HG03460 (cell line): ENCODE data around the gene MMP24.
"Not testable (repeated sequence)": the region's sequence is repeated elsewhere in the genome, so short reads cannot be mapped to it uniquely, and the experiment has no call there.

Experiments
- ATAC-seq: cut with Tn5 transposase; IDR thresholded peaks from one replicate; pipeline ENCODE4 v1.9.1; 2021; ENCODE audit not compliant: unreplicated experiment

Gene MMP24

DNA sequence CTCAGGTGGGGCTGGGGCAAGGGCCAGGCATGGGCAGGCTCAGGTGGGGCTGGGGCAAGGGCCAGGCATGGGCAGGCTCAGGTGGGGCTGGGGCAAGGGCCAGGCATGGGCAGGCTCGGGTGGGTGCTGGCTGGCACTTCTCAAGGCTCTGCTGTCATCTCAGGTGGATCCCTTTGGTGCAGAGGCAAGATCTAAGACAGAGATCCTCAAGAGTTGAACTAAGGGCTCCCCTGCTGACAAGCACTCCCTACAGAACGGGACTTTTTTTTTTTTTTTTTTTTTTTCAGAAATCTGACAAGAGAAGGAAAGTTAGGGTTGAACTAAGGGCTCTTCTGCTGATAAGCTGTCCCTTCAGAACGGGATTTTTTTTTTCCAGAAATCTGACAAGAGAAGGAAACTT is 26.5 kb downstream of the MMP24 start:
- ATAC-seq: no peak

DNA sequence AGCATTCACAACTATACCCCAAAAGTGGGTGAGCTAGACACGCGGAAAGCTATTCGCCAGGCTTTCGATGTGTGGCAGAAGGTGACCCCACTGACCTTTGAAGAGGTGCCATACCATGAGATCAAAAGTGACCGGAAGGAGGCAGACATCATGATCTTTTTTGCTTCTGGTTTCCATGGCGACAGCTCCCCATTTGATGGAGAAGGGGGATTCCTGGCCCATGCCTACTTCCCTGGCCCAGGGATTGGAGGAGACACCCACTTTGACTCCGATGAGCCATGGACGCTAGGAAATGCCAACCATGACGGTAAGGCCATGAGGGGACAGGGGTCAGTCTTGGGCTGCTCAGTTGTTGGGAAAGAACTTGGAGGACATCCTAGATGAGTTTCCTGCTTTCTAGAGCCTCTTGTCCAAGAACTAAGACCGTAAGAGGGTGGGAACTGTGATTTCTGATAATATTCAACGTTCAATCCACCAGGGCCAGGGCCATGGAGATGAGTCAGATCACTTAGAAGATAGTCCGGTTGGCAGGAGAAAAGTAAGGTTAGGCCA is 28.0 kb downstream of the MMP24 start:
- ATAC-seq: no peak

DNA sequence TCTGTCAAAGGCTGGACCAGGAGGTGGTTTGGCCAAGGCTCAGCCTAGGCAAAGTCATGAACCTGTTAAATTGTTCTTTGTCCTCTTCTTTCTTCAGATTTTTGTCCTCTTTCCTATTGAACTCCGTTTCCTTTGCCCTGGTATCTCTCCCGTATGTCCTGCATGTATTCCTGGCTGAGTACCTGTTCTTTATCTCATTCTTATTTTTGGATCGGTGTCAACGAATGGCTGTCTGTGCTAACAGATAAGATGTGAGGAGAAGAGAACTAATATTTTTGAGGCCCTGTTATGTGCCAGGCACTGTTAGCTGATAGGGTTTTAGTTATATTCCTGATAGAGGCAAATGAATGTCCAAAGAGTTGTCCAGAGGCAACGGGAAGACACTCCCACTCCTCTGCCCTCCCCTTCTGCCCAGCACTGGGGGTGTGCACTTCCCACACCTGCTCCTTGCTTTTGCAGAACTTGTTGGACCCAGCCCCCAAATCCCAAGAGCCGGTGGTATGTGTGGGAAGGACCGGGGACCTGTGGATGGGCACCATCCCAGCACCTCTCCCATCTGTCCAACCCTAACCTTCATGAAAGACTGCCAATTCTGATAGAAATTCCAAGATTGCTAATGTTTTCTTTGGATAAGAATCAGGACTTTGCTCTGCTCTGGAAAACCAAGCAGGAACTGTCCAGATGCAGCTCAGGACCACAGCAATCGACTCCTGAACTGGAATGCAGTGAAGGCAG is 30.9 kb downstream of the MMP24 start:
- no peak for ATAC-seq

DNA sequence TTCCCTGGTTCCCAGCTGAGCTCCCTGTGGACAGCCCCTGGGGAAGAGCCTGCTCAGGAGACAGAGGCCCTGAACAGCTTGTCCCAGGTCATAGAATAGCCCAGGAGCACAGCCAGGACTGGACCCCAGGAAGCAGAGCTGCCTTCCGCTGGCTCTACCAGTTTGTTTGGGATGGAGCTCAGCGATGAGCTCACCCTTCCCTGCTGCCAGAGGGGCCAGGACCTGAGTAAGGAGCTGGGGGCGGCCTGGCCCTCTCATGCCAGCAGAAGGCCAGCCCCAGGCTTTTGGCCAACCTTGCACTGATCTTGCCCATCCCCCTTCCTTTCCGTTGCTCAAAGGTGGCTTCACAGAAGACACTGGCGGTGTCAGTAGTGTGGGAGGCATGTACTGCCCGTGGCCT is 33.9 kb downstream of the MMP24 start:
- ATAC-seq: no peak

DNA sequence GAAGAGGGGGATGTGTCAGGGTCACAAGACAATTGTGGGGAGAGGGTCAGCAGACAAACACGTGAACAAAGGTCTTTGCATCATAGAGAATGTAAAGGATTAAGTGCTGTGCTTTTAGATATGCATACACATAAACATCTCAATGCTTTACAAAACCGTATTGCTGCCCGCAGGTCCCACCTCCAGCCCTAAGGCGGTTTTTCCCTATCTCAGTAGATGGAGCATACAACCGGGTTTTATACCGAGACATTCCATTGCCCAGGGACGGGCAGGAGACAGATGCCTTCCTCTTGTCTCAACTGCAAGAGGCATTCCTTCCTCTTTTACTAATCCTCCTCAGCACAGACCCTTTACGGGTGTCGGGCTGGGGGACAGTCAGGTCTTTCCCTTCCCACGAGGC is 35.8 kb downstream of the MMP24 start:
- ATAC-seq: not testable (repeated sequence)

DNA sequence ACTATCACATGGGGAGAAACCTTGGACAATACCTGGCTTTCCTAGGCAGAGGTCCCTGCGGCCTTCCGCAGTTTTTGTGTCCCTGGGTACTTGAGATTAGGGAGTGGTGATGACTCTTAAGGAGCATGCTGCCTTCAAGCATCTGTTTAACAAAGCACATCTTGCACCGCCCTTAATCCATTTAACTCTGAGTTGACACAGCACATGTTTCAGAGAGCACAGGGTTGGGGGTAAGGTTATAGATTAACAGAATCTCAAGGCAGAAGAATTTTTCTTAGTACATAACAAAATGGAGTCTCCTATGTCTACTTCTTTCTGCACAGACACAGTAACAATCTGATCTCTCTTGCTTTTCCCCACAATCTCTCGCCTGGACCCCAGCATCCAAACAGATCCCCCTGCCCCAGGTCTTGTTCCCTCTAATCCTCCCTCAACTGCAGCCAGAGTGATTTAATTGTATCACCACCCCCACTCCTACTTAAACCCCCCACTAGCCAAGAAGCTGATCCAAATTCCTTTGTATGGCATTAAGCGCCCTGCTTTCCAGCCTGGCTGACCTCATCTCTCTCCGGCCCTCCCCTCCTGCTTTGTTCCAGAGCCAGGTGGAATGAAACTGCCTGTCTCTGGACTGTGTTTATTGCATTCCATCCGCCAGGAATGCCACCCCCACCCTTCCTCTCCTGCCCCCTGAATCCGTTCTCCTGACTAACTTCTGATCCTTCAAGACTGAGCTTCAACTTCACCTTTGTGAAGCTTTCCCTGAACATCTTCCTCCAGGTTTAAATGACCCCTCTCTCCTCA is 36.4 kb downstream of the MMP24 start:
- not testable (repeated sequence) for ATAC-seq

DNA sequence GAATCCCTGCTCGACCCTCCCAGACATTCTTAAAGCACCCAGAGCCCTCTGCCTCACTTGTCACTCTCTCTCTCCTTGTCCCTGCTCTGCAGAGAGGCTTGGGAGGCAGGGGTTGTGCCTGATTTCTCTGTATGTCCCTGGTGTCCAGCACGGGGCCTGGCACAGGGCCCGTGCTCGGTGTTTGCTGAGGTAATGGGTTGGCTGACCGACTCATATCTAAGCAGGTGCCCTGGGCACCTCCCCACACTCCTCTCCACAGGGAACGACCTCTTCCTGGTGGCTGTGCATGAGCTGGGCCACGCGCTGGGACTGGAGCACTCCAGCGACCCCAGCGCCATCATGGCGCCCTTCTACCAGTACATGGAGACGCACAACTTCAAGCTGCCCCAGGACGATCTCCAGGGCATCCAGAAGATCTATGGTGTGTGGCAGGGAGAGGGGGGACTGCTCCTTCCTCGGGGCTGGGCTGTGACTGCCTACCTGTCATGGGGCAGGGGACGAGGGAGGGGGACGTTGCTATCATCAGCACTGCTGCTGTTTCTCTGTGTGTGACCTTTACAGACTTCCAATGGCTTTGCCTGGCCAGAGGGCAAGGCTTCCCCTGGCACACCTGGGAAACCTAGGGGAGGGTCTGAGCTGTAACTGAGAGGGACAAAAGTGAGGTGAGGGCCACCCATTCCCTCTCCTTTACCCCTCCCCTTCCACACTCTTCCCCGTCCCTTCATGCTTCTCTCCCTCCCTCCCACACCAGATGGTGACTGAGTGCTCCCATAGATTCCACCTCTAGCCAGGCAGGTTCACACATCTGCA is 37.2 kb downstream of the MMP24 start:
- ATAC-seq: no peak

DNA sequence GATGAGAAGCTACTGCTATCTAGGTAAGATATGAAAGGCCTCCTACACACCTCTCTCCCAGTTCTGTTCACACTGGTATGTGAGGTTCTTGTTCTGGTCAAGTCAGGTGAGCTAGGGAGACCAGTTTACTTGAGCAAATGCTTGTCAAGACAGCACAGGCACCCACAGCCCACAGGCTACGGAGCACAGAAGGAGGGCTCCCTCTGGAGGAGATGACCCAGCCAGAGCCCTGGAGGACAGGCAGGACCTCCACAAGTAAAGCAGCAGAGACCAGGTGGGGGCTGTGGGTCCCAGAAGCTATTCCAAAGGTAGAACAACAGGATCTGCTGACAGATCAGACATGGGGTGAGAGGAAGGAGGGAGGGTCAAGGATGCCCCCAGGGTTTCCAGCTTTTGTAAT is 38.3 kb downstream of the MMP24 start:
- ATAC-seq: no peak

DNA sequence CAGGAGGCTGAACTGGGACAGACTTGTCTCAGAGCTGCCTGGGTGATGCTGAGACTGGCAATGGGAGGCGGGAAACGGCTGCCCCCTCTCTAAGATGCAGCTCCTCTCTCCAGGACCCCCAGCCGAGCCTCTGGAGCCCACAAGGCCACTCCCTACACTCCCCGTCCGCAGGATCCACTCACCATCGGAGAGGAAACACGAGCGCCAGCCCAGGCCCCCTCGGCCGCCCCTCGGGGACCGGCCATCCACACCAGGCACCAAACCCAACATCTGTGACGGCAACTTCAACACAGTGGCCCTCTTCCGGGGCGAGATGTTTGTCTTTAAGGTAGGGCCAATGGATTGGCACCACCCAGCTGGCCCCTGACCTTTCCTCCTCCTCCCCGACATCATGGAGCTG is 40.6 kb downstream of the MMP24 start:
- no peak for ATAC-seq

DNA sequence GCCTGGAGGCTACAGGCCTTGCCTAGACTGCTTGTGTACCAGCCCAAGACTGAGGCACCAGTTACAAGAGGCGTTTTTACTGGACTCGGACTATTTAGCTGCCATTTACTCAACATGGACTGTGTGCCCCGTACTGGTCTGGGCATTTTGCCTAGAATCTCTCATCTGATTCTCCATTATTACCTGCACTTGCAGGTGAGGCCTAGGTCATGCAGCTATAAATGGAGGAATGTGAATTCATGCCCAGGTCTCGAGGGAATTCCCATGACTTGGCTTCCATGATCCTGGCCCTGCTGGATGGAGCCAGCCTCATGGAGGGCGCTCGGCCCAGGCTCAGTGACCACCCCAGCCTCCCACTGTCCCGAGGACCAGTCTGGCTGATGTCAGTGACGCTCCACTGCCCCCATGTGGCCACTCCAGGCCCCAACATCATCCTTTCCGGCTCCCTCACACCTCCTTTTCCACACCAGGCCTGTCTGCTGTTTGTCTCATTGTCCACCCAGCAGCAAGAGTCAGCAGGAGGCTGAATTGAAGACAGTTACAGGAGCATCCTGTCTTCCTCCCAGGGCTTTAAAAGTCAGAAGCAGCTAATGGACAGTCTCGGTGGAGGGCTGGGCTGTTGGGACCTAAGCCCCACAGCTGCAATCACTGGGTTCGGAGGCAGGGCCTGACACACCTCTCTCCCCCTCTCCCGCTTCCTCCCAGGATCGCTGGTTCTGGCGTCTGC is 42.7 kb downstream of the MMP24 start:
- ATAC-seq: no peak

DNA sequence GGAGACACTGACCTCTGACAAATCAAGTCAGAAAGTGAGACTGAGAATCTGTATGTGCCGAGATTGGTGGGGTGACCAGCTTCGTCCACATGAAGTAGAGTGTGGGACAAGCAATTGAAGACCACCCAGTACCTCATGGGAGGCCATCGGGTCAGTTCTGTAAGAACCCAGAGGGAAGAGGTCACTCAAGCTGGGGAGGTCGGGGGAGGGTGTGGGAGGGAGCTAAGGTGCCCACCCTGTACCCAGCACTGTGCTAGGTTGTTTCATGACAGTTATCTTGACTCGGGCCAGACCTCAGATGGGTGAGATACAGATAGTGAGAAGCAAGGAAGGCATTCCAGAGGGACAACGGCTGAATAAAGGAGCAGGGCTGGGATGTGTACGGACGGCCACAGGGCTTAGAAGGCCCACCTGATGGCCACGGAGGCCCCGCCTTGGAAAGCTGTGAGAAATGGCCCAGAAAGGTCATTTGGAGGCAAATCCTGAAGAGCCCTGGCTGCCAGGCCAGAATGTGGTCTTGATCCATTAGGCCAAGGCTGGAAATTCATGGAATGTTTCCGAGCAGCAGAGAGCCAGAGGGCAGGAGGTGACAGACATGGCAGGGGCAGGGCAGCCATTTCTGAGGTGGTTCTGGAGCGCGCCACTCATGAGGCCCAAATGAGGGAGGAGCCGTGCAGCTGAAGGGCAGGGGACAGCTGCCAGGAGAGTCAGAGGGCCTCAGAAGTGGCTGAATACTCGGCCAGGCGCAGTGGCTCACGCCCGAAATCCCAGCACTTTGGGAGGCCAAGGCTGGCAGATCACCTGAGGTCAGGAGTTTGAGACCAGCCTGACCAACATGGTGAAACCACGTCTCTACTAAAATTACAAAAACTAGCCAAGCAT is 43.8 kb downstream of the MMP24 start:
- no peak for ATAC-seq

DNA sequence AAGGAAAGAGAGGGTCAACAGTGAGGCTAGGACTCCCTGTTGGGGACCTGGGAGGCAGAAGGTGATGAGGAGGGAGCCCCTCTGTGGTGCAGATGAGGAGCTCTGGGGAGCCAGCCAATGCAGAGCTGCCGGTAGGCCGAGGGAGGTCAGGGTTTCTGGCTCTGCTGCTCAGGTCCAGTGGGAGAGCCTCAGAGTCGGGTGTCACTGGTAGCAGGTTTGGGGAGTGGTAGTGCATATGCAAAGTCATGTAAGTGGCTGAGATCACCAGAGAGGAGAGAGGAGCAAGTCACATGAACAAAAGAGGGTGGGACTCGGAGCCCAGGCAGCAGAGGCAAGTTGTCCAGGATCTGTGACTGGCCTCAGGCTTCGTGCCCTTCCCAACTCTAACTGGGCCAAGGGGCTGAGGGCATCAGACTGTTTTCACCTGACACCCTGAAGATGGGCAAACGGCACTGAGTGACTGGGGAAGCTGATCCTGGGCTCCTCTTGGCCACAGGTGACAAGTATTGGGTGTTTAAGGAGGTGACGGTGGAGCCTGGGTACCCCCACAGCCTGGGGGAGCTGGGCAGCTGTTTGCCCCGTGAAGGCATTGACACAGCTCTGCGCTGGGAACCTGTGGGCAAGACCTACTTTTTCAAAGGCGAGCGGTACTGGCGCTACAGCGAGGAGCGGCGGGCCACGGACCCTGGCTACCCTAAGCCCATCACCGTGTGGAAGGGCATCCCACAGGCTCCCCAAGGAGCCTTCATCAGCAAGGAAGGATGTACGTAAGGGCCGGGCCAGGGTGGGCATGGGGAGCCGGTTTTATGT is 44.8 kb downstream of the MMP24 start:
- ATAC-seq: no peak

DNA sequence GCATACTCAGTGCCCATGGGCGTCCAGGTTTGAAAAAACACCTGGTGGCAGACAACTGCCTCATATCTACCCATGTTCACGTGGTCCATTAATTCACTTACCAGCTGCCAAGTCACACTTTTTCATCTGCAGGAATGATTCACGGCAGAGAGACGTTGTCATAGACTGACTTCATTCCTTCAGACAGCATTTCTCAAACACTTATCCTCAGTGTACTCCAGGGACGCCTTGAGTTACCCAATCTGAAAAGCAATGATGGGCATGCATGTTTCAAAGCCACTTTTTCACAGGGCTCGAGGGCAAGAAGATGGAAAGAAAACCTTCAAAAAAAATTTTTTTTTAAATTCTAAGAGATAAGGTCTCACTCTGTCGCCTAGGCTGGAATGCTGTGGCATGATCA is 45.4 kb downstream of the MMP24 start:
- no peak for ATAC-seq

DNA sequence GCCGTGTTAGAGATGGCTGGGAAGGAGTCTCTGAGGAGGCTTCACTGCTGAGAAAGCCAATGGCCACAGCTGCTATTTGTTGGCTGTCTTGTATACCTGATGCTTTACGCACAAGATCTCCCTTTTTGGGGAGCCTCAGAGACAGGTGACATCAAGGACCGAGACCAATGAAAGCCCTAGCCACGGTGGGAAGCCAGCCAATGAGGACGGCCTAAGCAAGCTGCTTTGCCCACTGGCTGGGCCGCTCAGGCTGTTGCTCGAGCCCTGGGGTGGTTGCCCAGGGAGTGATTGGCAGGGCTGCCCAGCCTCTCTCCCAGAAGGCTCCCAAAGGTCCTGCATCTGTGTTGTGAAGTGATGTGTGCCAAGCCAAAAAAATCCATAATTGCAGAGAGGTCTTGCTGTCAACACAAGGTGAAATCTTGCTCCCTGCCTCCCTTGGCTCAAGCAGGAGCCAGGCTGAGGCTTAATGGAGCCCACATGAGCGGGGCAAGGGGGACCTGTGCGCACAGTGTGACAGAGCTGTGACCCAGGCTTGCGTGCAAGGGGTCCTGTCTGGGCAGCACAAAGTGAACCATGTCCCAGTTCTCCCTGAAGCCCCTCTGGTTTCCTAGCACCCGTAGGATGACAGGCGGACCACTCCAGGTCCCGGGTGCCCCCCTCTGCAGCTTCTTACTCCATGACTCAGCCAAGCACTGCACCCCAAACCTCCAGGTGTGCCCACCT is 47.1 kb downstream of the MMP24 start:
- ATAC-seq: no peak

DNA sequence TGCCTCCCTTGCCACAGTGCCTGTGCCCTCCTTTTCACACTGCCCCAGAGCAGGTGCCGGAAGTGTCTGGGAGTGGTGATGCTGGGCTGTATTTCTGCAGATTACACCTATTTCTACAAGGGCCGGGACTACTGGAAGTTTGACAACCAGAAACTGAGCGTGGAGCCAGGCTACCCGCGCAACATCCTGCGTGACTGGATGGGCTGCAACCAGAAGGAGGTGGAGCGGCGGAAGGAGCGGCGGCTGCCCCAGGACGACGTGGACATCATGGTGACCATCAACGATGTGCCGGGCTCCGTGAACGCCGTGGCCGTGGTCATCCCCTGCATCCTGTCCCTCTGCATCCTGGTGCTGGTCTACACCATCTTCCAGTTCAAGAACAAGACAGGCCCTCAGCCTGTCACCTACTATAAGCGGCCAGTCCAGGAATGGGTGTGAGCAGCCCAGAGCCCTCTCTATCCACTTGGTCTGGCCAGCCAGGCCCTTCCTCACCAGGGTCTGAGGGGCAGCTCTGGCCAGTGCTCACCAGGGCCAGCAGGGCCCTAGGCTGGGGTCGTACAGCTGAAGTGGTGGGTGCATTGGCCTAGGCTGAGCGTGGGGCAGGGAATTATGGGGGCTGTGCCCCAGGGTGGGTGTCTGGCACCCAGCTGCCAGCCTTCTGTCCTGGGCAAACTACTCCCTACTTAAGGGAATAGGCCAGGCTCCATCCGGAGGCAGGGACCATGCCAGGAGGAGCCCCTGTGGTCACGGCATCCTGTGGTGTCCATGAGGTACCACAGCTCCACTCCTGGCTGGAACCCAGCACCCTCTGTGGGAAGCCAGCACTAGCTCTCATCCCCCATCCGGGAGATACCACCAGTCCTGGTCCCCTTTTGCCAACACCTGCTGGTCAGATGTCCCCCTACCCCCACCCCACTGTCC is 47.9 kb downstream of the MMP24 start:
- no peak for ATAC-seq

DNA sequence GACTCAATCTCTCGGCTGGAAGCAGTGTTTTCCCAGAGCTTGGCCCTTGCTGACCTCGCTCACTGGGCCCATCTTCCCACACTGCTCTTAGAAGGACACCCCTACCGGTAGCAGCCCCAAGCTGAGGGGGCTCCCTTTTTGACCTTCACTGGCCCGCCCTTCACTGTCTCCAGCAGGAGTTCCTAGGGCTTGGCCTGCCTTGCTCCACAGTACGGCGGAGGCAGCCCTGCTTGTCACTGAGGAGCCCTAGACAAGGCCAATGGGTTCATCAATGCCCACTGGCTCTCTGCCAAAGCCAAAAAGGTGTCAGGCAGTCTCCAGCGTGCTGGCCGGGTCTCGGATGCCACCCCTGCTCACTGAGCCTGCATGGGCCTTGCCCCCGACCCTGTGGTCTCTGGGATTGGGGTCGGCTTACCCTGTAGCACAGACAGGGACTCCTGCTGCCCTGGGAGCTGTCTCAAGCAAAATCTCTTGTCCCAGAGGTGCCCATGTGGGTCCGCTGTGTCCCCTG is 49.3 kb downstream of the MMP24 start:
- ATAC-seq: no peak

DNA sequence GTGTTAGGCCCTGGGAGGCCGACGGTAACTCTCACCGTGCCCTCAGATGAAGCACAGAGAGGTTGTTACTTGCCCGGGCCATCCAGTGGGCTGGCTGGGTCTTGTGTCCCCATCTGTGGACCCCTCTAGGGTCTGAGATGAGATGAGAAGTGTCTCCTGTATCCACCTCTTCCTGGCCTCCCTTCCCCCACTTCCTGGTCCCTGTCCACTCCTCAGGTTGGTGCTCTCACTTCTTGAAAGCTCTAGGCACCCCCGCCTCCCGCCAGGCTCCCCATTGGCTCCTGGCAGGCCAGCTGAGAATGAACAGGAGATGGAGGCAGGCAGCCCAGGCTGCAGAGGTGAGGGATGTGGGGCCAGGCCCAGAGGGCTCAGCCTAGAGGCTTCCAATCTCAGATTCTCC is 49.9 kb downstream of the MMP24 start:
- no peak for ATAC-seq
